Testis (tissue), 2 donors: ENCODE data around the gene PACSIN1.

Source experiments
- CTCF ChIP-seq, 3 experiments: fragments of 450-650 bp in 2 of 3; fragments of 200-600 bp in 1 of 3; sonication (generic) in 1 of 3; IDR thresholded peaks; one replicate each; pipeline ENCODE4 v1.5.1; 2016 to 2019; ENCODE audit warnings: antibody characterized with exemption in 3 of 3, mild to moderate bottlenecking in 2 of 3, moderate library complexity in 1 of 3
- POLR2A ChIP-seq: fragments of 450-650 bp; IDR thresholded peaks from one replicate; pipeline ENCODE4 v1.6.1; 2017; ENCODE audit warnings: antibody characterized with exemption, mild to moderate bottlenecking, moderate library complexity

GRCh38 chr6:34462551-34462971, 3.3 kb upstream of the PACSIN1 start:
- TF ChIP-seq CTCF (IDR thresholded peaks at IDR 0.05), result no peak
- TF ChIP-seq POLR2A, result no peak
